ENCODE measurements around the gene MAP3K5. TPM values are rescaled to one million over a fixed set of nuclear protein-coding genes. Genes with fewer than 3 reads are reported as not detected.

The MAP3K5 gene
- total and polyA plus RNA-seq, 2 of the 8 experiments (the other 6 are each of a cell fraction or from before 2014, with no cell fraction given), result 0.63 to 2.6 TPM

DNA sequence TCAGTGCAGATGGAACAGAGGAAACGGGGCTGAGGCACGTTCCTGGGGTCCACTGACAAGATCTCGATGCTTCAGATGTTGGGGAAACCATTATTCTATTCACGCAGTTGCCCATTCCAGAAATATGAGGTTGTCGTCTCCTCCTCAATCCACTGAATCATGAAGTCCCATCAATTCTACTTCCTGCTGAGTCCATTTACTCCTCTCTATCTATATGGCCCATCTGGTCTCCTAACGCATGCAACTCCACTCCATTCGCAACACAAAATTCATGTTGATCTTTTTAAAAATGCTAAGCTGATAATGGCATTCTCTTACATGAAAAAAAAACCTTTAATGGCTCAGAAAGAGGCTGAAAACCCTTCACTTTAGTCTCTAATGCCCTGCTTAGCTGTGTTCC, 37.5 kb downstream of the MAP3K5 start (continued):
- TF ChIP-seq ASH2L (IDR thresholded peaks at IDR 0.05; ENCODE audit: low read length) (no peak), RBBP5 (IDR thresholded peaks at IDR 0.05; ENCODE audit: borderline replicate concordance, low read depth, low read length) (no peak), CHD1 (IDR thresholded peaks at IDR 0.05; ENCODE audit: low read depth, low read length) (no peak), JUN (IDR thresholded peaks at IDR 0.05; ENCODE audit: low read depth, low read length) (no peak), EZH2 (IDR thresholded peaks at IDR 0.05; ENCODE audit: low read depth, low read length, severe bottlenecking) (no peak), HDAC6 (IDR thresholded peaks at IDR 0.05; ENCODE audit: low read depth, low read length) (no peak), SIRT6 (IDR thresholded peaks at IDR 0.05; ENCODE audit: low read length) (no peak)

Measured in H1 (cell line).